H9 (cell line): ENCODE measurements around the gene FAM219A. TPM values are rescaled to one million over a fixed set of nuclear protein-coding genes. Genes with fewer than 3 reads are reported as not detected.

Experiments used
- DNase-seq: peaks from one replicate; pipeline ENCODE4 v3.0.0-alpha.2; 2017
- H2AFZ ChIP-seq: one replicate; pipeline ENCODE4 v1.6.1; 2013; ENCODE audit warnings: mild to moderate bottlenecking, low read length, control low read depth, moderate library complexity
- H2AK5ac ChIP-seq: 2 replicates; pipeline ENCODE4 v1.6.1; 2013; ENCODE audit warnings: low read length, control low read depth, mixed read lengths; ENCODE audit not compliant: insufficient read length
- H2BK120ac ChIP-seq: one replicate; pipeline ENCODE4 v1.6.1; 2013; ENCODE audit warnings: low read depth, mild to moderate bottlenecking, low read length, control low read depth, inconsistent platforms; ENCODE audit not compliant: poor library complexity, severe bottlenecking
- H2BK12ac ChIP-seq: 2 replicates; pipeline ENCODE4 v1.6.1; 2013; ENCODE audit warnings: low read length, control low read depth, mixed read lengths, low read depth; ENCODE audit not compliant: insufficient read length
- H2BK15ac ChIP-seq: 2 replicates; pipeline ENCODE4 v1.6.1; 2013; ENCODE audit warnings: low read depth, low read length, control low read depth
- H2BK20ac ChIP-seq: one replicate; pipeline ENCODE4 v1.6.1; 2013; ENCODE audit warnings: low read depth, mild to moderate bottlenecking, low read length, control low read depth, inconsistent platforms; ENCODE audit not compliant: poor library complexity, severe bottlenecking
- H2BK5ac ChIP-seq: 2 replicates; pipeline ENCODE4 v1.6.1; 2013; ENCODE audit warnings: low read length, control low read depth, mixed read lengths; ENCODE audit not compliant: insufficient read length
- H3K14ac ChIP-seq: 2 replicates; pipeline ENCODE4 v1.6.1; 2013; ENCODE audit warnings: low read length, control low read depth; ENCODE audit not compliant: insufficient read depth
- H3K18ac ChIP-seq: 2 replicates; pipeline ENCODE4 v1.6.1; 2013; ENCODE audit warnings: low read depth, mild to moderate bottlenecking, mixed read lengths, low read length, control low read depth; ENCODE audit not compliant: insufficient read length
- H3K23ac ChIP-seq: 2 replicates; pipeline ENCODE4 v1.6.1; 2013; ENCODE audit warnings: low read length, control low read depth, mixed read lengths, low read depth; ENCODE audit not compliant: insufficient read length
- H3K23me2 ChIP-seq: 2 replicates; pipeline ENCODE4 v1.6.1; 2013; ENCODE audit warnings: low read depth, mild to moderate bottlenecking, mixed read lengths, low read length, control low read depth; ENCODE audit not compliant: insufficient read length, poor library complexity, severe bottlenecking
- H3K27ac ChIP-seq: 2 replicates; pipeline ENCODE4 v1.5.1; 2013; ENCODE audit warnings: low read length, control low read depth, mixed read lengths, low read depth; ENCODE audit not compliant: insufficient read length
- H3K27me3 ChIP-seq: 2 replicates; pipeline ENCODE4 v1.6.1; 2013; ENCODE audit warnings: low read length, control low read depth, inconsistent platforms; ENCODE audit not compliant: insufficient read depth
- H3K4ac ChIP-seq: 2 replicates; pipeline ENCODE4 v1.6.1; 2013; ENCODE audit warnings: low read depth, mild to moderate bottlenecking, control low read depth, inconsistent platforms, low read length, moderate library complexity
- H3K4me1 ChIP-seq: 2 replicates; pipeline ENCODE4 v1.6.1; 2013; ENCODE audit warnings: low read length, control low read depth, inconsistent platforms; ENCODE audit not compliant: insufficient read depth
- H3K4me2 ChIP-seq: 2 replicates; pipeline ENCODE4 v1.6.1; 2013; ENCODE audit warnings: low read length, control low read depth, mixed read lengths; ENCODE audit not compliant: insufficient read length, insufficient read depth
- H3K56ac ChIP-seq: 2 replicates; pipeline ENCODE4 v1.6.1; 2013; ENCODE audit warnings: low read depth, mild to moderate bottlenecking, mixed read lengths, low read length, control low read depth; ENCODE audit not compliant: insufficient read length
- H3K79me1 ChIP-seq: 2 replicates; pipeline ENCODE4 v1.6.1; 2013; ENCODE audit warnings: low read depth, mild to moderate bottlenecking, moderate library complexity, low read length, control low read depth, inconsistent platforms; ENCODE audit not compliant: insufficient read depth, poor library complexity, severe bottlenecking
- H3K79me2 ChIP-seq: 2 replicates; pipeline ENCODE4 v1.6.1; 2013; ENCODE audit warnings: low read length, control low read depth, inconsistent platforms; ENCODE audit not compliant: insufficient read depth
- H3K9ac ChIP-seq: 2 replicates; pipeline ENCODE4 v1.6.1; 2013; ENCODE audit warnings: low read length, control low read depth, mixed read lengths; ENCODE audit not compliant: insufficient read length; ENCODE audit errors: extremely low read depth
- H3K9me3 ChIP-seq: one replicate; pipeline ENCODE4 v1.6.1; 2013; ENCODE audit warnings: low read depth, low read length, inconsistent platforms; ENCODE audit not compliant: control insufficient read depth
- H3T11ph ChIP-seq: one replicate; pipeline ENCODE4 v1.6.1; 2013; ENCODE audit warnings: mild to moderate bottlenecking, low read length, control low read depth, inconsistent platforms
- H4K20me1 ChIP-seq: one replicate; pipeline ENCODE4 v1.6.1; 2013; ENCODE audit not compliant: control insufficient read depth, insufficient read length, insufficient read depth
- H4K5ac ChIP-seq: 2 replicates; pipeline ENCODE4 v1.6.1; 2013; ENCODE audit warnings: low read depth, mild to moderate bottlenecking, mixed read lengths, low read length, control low read depth; ENCODE audit not compliant: insufficient read length
- H4K8ac ChIP-seq: replicated peaks from 2 replicates; pipeline ENCODE4 v1.6.1; 2013; ENCODE audit warnings: low read length, control low read depth, mixed read lengths, low read depth; ENCODE audit not compliant: insufficient read length
- H4K91ac ChIP-seq: 2 replicates; pipeline ENCODE4 v1.6.1; 2013; ENCODE audit warnings: low read depth, mild to moderate bottlenecking, moderate library complexity, mixed read lengths, low read length, control low read depth; ENCODE audit not compliant: insufficient read length
- H3K27ac Mint-ChIP-seq, 3 experiments: 2 replicates in 2 of 3; 3 replicates in 1 of 3; pipeline ENCODE4 v1.8.0; 2020 to 2021; ENCODE audit warnings: mixed read lengths in 3 of 3, mild to moderate bottlenecking in 1 of 3, moderate library complexity in 1 of 3
- H3K27me3 Mint-ChIP-seq: 2 replicates; pipeline ENCODE4 v1.8.0; 2021; ENCODE audit warnings: low read depth, mild to moderate bottlenecking, moderate library complexity, mixed read lengths
- H3K36me3 Mint-ChIP-seq, 3 experiments: 2 replicates in 2 of 3; 3 replicates in 1 of 3; pipeline ENCODE4 v1.8.0; 2020 to 2021; ENCODE audit warnings: low read depth in 3 of 3, mixed read lengths in 3 of 3; ENCODE audit not compliant: insufficient read depth in 1 of 3
- H3K4me1 Mint-ChIP-seq, 2 experiments: 2 replicates each; pipeline ENCODE4 v1.8.0; 2020; ENCODE audit warnings: mixed read lengths in 2 of 2
- H3K4me3 Mint-ChIP-seq, 2 experiments: 2 replicates in 1 of 2; 3 replicates in 1 of 2; pipeline ENCODE4 v1.8.0; 2020 to 2021; ENCODE audit warnings: mild to moderate bottlenecking in 2 of 2, mixed read lengths in 2 of 2, moderate library complexity in 1 of 2
- H3K9me3 Mint-ChIP-seq, 2 experiments: 2 replicates in 1 of 2; 3 replicates in 1 of 2; pipeline ENCODE4 v1.8.0; 2020; ENCODE audit warnings: mild to moderate bottlenecking in 2 of 2, mixed read lengths in 2 of 2, moderate library complexity in 1 of 2
- WGBS: extraction: QIAGEN DNeasy Blood & Tissue Kit; methylation state at CpG from one replicate; pipeline ENCODE4 v1.1.7; 2013; ENCODE audit warnings: missing lambda C conversion rate, low lambda C conversion rate, mixed read lengths; ENCODE audit not compliant: insufficient read length; ENCODE audit errors: extremely low coverage; 5-methylcytosine and 5-hydroxymethylcytosine counted together
- total RNA-seq: library from RNA; stranded (reverse); gene quantifications from 2 replicates; pipeline ENCODE4 v1.2.1, GENCODE V29; 2021
- TF ChIP-seq, protein P1 (sequence below): fragments of 200-600 bp; sonication (generic); conservative IDR thresholded peaks from 3 replicates; pipeline ENCODE4 v1.8.0; 2021; ENCODE audit warnings: antibody characterized with exemption, mild to moderate bottlenecking

The FAM219A gene
- total RNA-seq, 1 experiment from 2014 or later: 16.7 TPM

DNA sequence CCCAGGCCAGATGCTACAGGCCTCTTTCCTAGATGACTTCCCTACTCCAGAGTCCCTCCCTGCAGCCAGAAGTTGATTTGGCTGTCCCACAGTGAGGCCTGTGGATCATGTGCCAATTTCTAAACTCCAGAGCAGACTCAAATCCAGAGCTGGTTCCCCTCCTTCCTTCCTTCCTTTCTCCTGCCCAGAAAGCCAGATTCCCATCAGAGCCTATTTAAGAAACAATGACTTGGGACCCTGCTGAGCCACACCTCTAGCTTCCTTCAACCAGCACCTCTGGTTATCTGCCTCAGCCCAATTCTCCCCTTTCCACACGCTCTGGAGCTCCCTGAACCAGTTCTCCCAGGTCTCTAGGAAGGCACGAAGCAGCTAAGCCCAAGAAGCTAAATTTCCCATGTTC, 7.2 kb downstream of the FAM219A start:
- Histone ChIP-seq H2AFZ (no peak overlapping the region), H4K8ac (no peak overlapping the region), H3K4me2 (no peak overlapping the region), H4K91ac (no peak overlapping the region), H2BK5ac (no peak overlapping the region), H3K23me2 (no peaks in the 10 kb centered on the region), H3K23ac (no peak overlapping the region), H3K56ac (no peak overlapping the region), H3K27me3 (no peaks in the 10 kb centered on the region), H3K27ac (no peak overlapping the region), H2BK120ac (no peak overlapping the region), H3K79me2 (no peaks in the 10 kb centered on the region; the same call in 1 of the 2 replicates), H3T11ph (no peak overlapping the region), H3K9me3 (no peaks in the 10 kb centered on the region), H3K4ac (no peak overlapping the region), H3K18ac (no peak overlapping the region), H4K5ac (no peak overlapping the region), H3K79me1 (no peaks in the 10 kb centered on the region), H2BK12ac (no peak overlapping the region), H2AK5ac (no peak overlapping the region), H3K4me1 (peaks cover 7% of the 10 kb centered on the region), H4K20me1 (no peaks in the 10 kb centered on the region), H3K14ac (no peak overlapping the region), H2BK15ac (no peak overlapping the region), H2BK20ac (no peak overlapping the region), H3K9ac (no peak overlapping the region)
- Mint-ChIP-seq H3K4me3 (no peak overlapping the region), H3K27me3 (no peaks in the 10 kb centered on the region), H3K27ac (peak overlapping the region in 2 of 3 experiments; percentile 8 to 46; a peak in 4 of 7 replicates), H3K4me1 (peaks cover 19% of the 10 kb centered on the region in 2 experiments), H3K9me3 (no peaks in the 10 kb centered on the region), H3K36me3 (no peaks in the 10 kb centered on the region)
- no peak for DNase-seq
- no CpG with 5 or more reads among the region's 2 CpGs for whole genome bisulfite sequencing
- TF ChIP-seq, protein P1, sequence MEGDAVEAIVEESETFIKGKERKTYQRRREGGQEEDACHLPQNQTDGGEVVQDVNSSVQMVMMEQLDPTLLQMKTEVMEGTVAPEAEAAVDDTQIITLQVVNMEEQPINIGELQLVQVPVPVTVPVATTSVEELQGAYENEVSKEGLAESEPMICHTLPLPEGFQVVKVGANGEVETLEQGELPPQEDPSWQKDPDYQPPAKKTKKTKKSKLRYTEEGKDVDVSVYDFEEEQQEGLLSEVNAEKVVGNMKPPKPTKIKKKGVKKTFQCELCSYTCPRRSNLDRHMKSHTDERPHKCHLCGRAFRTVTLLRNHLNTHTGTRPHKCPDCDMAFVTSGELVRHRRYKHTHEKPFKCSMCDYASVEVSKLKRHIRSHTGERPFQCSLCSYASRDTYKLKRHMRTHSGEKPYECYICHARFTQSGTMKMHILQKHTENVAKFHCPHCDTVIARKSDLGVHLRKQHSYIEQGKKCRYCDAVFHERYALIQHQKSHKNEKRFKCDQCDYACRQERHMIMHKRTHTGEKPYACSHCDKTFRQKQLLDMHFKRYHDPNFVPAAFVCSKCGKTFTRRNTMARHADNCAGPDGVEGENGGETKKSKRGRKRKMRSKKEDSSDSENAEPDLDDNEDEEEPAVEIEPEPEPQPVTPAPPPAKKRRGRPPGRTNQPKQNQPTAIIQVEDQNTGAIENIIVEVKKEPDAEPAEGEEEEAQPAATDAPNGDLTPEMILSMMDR: no peak
